HG03558 (cell line): ENCODE measurements around the gene SLITRK6.
"Not testable (repeated sequence)": the region's sequence is repeated elsewhere in the genome, so short reads cannot be mapped to it uniquely, and the experiment has no call there.

Source experiments
- ATAC-seq: cut with Tn5 transposase; IDR thresholded peaks from one replicate; pipeline ENCODE4 v1.9.1; 2021; ENCODE audit warnings: moderate number of reproducible peaks; ENCODE audit not compliant: unreplicated experiment; ENCODE audit errors: extremely low read depth

SLITRK6 gene, protein sequence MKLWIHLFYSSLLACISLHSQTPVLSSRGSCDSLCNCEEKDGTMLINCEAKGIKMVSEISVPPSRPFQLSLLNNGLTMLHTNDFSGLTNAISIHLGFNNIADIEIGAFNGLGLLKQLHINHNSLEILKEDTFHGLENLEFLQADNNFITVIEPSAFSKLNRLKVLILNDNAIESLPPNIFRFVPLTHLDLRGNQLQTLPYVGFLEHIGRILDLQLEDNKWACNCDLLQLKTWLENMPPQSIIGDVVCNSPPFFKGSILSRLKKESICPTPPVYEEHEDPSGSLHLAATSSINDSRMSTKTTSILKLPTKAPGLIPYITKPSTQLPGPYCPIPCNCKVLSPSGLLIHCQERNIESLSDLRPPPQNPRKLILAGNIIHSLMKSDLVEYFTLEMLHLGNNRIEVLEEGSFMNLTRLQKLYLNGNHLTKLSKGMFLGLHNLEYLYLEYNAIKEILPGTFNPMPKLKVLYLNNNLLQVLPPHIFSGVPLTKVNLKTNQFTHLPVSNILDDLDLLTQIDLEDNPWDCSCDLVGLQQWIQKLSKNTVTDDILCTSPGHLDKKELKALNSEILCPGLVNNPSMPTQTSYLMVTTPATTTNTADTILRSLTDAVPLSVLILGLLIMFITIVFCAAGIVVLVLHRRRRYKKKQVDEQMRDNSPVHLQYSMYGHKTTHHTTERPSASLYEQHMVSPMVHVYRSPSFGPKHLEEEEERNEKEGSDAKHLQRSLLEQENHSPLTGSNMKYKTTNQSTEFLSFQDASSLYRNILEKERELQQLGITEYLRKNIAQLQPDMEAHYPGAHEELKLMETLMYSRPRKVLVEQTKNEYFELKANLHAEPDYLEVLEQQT

DNA sequence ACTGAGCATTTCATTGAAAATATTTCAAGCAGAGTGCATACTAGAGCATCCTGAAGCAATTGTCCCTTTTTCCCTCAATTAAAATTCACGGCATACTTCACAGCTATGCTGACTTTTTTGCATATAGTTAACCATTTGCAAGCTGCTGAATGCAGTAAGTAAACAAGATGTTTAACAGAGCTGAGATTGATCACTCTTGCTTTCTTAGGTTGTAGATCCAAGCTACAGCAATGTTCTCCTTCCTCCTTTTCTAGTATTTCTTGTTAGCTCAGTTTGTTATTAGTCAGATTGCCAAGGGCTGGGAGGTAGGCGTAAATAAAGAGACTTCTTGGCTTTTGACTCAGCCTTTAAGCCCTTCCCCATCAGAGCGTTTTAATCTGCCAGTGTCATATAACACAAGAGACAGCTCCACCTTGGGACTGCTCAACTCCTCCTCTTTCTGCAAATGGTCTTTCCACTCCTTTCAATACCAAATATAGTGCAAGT is at the start of gene SLITRK6:
SLITRK6 (minus strand) TSS at position 323 of the 486 bp plus-strand sequence. CDS start 2,911 bp downstream, outside the sequence.
- no peak for ATAC-seq

- no peak for ATAC-seq
Measured at GRCh38 chr13:85847012-85847411, 47.8 kb upstream of the SLITRK6 start.

- no peak for ATAC-seq
Measured at GRCh38 chr13:85841427-85841826, 42.2 kb upstream of the SLITRK6 start.

- ATAC-seq: no peak
Measured at GRCh38 chr13:85833921-85834320, 34.7 kb upstream of the SLITRK6 start.

- no peak for ATAC-seq
Measured at GRCh38 chr13:85828094-85828684, 29.0 kb upstream of the SLITRK6 start.

DNA sequence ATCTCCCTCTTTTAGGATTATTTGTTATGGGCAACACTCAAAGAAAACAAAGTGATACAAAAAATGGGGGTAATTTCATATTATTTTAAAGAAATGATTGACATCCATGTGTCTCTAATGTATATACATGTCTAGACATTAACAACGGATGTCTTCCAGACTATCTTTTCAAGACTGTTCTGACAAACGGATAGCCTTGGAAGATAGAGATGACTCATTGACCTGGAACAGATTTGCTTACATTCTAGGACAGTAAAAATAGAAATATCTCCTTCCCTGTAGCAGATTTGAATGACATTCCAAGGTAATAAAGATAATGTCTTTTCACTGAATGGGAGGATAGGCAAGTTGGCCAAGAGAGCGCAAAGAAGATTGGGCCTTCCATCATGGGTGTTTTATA is 26.2 kb upstream of the SLITRK6 start:
- no peak for ATAC-seq

DNA sequence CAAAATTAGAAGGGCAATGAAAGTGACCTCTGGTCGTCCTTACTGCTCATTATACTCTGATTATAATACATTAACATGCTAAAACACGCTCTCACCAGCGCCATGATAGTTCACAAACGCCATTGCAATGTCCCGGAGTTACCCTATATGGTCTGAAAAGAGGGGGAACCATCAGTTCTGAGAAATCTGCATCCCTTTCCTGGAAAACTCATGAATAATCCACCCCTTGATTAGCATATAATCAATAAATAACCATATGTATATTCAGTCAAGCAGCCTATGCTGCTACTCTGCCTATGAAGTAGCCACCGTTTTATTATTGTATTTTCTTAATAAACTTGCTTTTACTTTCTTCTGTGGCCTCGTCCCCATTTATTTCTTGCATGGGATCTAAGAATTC is 24.6 kb upstream of the SLITRK6 start:
- ATAC-seq: no peak

DNA sequence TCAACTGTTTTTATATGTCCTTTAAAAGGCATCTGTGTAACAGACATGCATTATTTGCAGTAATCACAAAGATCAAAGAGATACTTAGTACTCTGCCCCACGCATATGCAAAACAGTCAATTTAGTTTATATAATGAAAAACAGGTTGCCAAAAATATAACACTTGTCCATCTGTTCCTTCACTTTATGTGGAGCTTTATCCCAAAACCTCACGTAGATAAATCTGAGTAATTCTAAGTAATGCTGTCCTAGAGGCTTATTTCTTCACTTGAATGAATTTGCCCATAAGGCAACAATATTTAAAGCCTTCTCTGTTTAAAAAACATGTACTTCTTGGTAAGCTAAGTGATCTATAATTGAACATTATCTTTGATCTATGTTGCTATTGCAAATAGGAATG is 20.3 kb upstream of the SLITRK6 start:
- ATAC-seq: no peak

GRCh38 chr13:85816413-85816812 is 17.2 kb upstream of the SLITRK6 start:
- no peak for ATAC-seq

DNA sequence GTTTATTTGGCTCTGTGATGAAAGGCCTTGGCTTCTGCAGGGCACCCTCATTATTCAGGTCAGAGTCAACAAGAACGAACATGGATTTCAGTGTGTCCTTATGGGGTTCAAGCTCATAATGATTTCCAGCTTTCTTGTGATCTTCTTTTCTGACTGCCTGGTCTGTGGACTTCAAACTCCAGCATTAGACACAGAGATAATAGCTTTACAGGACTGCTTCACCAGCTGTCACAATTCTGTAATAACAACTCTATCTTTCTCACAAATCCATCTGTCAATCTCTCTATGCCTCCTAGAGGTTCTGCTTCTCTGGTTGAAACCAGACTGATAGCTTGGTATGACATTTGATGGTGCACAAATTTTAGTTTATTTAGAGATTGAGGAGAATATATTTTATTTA is 13.1 kb upstream of the SLITRK6 start:
- no peak for ATAC-seq

DNA sequence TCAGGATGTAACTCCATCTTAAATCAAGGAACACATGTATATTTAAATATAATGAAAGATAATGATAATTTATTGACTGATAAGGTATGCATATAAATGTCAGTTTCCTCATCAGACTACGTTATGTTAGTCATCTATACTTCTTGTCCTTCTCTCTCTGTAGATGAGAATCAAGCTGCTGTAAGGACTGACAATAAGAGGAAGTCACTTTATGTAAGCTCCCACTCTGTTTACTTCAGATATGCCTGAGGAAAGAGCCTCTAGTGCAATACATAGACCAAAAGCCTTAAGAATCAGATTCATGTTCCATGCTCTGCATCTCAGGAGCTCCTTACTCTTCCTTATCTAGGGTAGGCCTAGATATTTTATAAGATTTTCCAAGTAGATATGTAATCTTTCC is 9.6 kb upstream of the SLITRK6 start:
- ATAC-seq: no peak

DNA sequence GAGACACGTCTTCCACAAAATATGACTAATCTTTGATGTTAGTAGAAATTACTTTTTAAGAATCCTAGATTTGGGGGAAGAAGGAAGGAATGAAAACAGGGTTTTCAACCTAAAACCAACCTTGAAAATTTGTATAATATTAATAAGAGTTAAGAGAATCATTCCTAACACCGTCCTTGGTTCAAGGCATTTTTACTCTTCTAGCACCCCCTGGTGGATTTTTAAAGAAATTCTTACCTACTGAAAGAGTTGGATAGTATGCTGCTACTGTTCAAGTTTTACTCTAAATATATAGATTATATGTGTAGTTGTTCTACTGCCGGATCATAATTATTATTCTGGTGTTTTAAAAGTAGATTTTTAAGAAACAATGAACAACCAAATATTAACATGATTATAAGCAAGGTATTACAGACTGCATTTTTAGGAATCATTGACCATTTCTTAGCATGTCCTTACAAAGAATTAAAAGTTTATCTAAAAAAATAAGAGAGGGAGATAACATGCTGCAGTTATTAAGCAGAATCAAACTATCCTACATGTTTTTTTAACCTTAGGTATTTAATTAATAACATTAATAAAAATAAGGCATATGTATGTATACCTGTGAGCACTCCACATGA is 7.4 kb upstream of the SLITRK6 start:
- ATAC-seq: no peak

- ATAC-seq: no peak
Measured at GRCh38 chr13:85798556-85798955, 663 bp downstream of the SLITRK6 start.

DNA sequence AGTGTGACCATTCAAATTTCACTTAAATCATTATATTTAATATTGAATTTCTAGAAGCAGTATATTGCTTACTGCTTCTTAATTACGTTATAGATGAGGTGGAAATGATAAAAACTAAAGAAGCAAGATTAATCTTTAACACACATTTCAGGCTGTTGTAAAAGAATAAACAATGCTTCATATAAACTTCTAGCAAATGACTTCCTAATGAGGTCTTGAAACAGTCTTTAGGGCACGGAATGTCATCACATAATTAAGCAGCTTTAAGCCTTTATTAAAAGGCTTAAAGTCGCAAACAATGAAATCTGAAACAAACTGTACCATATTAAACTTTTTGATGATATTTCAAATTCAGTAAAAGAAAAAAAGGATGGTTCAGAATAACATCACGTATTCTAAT is 1.9 kb downstream of the SLITRK6 start:
- ATAC-seq: no peak

GRCh38 chr13:85785205-85785604 is 14.0 kb downstream of the SLITRK6 start:
- ATAC-seq: no peak

- ATAC-seq: no peak
Measured at GRCh38 chr13:85772367-85772766, 26.9 kb downstream of the SLITRK6 start.

- no peak for ATAC-seq
Measured at GRCh38 chr13:85771856-85772255, 27.4 kb downstream of the SLITRK6 start.

DNA sequence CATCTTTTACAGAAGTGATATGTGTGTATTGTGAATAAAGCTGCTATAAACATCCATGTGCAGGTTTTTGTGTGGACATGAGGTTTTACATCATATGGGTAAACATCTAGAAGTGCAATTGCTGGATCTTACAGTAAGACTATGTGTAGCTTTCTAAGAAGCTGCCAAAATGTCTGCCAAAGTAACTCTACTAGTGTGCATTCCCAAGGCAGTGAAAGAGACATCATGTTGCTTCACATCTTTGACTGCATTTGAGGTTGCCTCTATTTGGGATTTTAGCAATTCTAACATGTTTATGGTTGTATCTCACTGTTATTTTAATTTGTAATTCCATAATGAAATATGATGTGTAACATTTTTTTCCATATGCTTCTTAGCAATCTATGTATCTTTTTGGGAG is 30.3 kb downstream of the SLITRK6 start:
- no peak for ATAC-seq

DNA sequence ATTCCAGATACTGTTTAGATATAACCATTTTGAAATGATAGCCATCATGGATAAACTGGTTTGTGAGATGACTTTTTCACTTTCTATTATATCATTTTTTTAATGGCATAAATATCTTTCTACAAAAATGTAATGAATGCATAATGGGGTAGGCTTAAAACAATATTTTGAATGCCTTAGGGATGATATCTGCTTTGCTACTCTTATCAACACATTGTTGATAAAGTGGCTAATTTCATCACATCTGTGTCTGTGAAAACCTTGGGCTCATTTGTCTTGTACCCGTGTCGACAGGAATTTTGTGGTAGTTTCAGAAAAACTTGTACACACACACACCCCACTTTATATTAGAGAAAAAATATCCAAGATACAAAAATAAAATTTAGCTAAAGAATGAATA is 44.1 kb downstream of the SLITRK6 start:
- ATAC-seq: no peak

GRCh38 chr13:85743201-85743770 is 55.9 kb downstream of the SLITRK6 start:
- not testable (repeated sequence) for ATAC-seq
